ENCODE results near the gene PXN.

PXN gene

DNA sequence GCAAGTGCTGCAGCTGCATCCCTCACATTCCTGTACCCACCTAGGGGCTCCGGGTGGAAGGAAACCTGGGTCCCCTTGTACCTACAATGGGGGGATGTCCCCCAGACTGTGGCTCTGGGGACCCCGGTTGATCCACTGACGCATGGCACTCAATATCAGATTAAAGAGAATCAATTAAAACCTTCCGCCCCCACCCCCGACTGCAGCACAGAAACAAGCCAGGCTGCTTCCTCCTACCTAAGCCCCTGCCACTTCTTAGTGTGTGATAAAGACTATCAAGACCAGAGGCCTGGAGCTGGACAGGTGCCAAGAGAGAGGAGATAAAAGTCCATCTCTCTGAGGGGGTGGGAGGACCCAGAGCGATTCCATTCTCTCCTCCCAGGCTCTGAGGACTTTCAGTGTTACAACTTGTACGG, 36.5 kb downstream of the PXN start:
- TF ChIP-seq ZFX (IDR thresholded peaks at IDR 0.05; ENCODE audit: borderline replicate concordance) = no peak
- TF ChIP-seq, protein P1, sequence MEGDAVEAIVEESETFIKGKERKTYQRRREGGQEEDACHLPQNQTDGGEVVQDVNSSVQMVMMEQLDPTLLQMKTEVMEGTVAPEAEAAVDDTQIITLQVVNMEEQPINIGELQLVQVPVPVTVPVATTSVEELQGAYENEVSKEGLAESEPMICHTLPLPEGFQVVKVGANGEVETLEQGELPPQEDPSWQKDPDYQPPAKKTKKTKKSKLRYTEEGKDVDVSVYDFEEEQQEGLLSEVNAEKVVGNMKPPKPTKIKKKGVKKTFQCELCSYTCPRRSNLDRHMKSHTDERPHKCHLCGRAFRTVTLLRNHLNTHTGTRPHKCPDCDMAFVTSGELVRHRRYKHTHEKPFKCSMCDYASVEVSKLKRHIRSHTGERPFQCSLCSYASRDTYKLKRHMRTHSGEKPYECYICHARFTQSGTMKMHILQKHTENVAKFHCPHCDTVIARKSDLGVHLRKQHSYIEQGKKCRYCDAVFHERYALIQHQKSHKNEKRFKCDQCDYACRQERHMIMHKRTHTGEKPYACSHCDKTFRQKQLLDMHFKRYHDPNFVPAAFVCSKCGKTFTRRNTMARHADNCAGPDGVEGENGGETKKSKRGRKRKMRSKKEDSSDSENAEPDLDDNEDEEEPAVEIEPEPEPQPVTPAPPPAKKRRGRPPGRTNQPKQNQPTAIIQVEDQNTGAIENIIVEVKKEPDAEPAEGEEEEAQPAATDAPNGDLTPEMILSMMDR (IDR thresholded peaks at IDR 0.05) = no peak

DNA sequence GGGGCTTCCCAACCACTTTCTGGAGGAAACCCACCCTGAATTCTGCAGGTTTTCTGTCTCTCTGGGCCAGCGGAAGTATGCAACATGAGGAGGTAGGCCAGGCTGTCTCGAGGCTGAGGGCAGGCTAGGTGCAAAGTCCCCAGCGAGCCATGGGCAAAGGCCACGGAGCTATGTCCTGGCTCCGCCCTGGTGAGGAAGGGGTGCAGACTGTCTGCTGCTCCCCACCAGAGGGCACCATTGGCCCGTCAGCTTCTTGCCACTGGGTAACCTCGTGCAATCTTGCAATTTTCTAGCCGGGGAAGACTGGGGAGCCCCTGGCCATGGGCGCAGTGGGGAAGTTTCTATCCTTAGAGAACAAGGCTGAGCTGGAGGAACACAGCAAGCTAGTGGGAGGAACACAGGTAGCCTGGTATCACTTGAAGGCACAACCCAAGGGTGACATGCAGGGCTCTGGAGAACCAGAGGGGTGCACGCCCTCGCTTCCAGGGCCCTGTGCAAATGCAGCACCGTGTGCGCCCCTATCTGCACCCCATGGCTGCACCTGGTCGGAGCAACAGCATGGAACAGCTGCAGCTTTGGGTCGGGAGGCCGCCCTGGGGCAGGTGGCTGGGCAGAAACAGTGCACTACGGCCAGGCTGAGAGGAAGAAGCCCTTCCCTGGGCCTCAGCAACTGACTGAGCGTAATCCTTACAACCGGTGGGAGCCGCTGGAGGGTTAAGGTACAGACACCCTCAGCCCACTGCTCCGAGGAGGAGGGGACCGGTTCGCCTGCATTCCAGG, 37.0 kb downstream of the PXN start:
- TF ChIP-seq ZFX (IDR thresholded peaks at IDR 0.05; ENCODE audit: borderline replicate concordance) = no peak
- TF ChIP-seq, protein P1 (IDR thresholded peaks at IDR 0.05) = peak; percentile 98
- peak overlapping the region; percentile 91 for H3K27ac ChIP-seq

More for the DNA sequence above, 36.5 kb downstream of the PXN start:
- H3K27ac ChIP-seq = peak overlapping the region; percentile 91

DNA sequence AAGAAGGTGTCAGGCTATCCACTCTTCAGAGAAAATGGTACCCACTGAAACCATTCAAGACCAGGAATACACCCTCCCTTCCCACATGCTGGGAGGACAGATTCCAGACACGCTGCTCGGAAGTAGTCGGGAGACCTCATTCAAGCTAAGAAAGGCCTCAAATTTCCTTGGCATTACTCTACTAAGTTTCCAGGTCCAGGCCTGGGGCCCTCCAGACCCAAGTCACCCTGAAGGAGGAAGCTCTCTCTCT, 37.6 kb downstream of the PXN start:
- H3K27ac ChIP-seq = peak overlapping the region; percentile 91
- no peak for TF ChIP-seq ZFX (IDR thresholded peaks at IDR 0.05; ENCODE audit: borderline replicate concordance)
- TF ChIP-seq, protein P1 (IDR thresholded peaks at IDR 0.05) = no peak

DNA sequence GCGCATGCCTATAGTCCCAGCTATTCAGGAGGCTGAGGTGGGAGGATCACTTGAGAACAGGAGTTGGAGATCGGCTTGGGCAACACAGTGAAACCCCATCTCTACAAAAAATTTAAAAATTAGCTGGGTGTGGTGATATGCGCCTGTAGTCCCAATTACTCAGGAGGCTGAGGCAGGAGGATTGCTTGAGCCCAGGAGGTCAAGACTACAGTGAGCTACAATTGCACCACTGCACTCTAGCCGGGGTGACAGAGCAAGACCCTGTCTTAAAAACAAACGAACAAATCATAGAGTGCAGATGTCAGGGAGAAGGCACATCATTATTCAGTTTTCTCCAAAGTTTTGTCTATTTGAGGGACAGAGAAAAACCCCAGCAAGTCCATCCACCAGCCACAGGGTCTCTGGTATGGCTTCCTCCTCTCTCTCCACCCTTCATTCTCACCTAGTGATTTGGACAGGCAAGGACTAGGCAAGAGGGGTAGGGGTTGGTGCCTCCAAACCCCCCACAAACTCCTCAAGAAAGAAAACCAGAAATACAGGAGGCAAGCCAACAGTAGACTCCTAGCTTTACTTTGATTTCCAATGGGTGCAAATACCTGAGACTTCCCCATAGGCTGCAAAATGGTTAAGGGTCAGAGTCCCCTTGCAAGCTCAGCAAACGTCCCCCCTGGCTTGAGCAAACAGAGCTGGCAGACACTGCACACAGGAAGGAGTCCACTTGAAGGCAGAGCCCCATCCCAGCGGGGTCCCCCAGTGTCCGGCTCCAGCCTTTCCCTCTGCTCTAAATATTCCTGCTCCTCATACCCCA, 38.1 kb downstream of the PXN start:
- no peak for TF ChIP-seq ZFX (IDR thresholded peaks at IDR 0.05; ENCODE audit: borderline replicate concordance)
- TF ChIP-seq, protein P1 (IDR thresholded peaks at IDR 0.05) = no peak
- H3K27ac ChIP-seq = peak overlapping the region; percentile 91

DNA sequence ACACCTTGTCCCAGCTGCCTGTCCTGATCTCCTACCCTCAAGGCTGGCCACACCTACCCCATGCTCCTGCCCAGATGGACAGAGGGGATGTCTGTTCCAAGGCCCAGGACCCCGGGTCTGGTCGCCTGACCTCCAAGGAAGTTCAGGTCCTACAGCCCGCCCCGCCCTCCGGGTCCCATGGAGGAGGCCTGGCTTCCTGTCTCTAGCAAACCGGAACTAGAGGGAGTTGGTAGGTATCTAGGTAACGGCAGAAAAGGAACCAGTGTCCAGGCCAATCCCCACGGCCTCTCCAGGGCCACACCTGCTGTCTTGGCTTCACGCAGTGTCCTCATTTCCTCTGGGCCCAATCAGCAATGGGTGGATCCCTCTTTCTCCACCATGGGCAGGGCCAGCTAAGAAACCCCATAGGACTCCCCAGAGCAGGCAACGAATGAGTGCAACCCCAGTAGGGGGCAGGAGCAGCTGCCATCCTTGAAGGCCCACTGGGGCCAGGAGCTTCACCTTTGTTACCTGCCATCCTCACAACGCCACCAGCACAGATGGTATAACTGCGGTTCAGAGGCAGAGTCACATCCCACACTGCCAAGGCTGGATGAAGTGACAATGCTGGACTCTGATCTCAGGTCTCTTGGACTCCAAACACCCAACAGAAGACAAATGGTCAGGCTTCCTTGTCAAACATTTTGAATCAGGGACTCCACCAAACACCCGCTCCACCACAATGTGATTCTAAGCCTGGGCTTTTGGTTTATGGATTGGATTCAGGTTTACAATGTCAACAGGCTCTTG, 39.5 kb downstream of the PXN start:
- no peak for TF ChIP-seq ZFX (IDR thresholded peaks at IDR 0.05; ENCODE audit: borderline replicate concordance)
- TF ChIP-seq, protein P1 (IDR thresholded peaks at IDR 0.05) = no peak; the same call in 1 of the 2 replicates
- 0 out of 2 replicates have a peak overlapping the region, but pooled peaks have one; percentile 17 for H3K27ac ChIP-seq

DNA sequence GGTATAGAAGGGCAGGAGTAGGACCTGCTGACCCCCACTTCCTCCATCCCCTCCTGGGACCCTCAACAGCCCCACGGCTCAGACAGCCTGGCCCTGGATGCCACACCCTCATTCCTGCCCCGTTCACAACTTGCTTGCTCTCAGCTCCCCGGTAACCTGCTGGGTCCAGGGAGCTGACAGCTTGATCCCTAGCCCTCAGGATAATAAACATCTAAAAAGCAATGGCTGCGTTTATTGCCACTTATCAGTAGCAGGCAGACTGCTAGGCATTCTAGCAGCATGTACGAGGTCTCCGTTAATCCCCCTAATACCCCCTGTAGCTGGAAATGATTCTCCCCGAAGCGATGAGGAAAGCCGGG, 40.4 kb downstream of the PXN start:
- H3K27ac ChIP-seq = no peak overlapping the region
- TF ChIP-seq, protein P1 (IDR thresholded peaks at IDR 0.05) = no peak
- no peak for TF ChIP-seq ZFX (IDR thresholded peaks at IDR 0.05; ENCODE audit: borderline replicate concordance)
